Colonic mucosa (tissue), 4 donors: ENCODE results near the gene ZNF264. TPM values are rescaled to one million over a fixed set of nuclear protein-coding genes. Genes with fewer than 3 reads are reported as not detected.
"Not testable (repeated sequence)": the region's sequence is repeated elsewhere in the genome, so short reads cannot be mapped to it uniquely, and the experiment has no call there.

Experiments
- DNase-seq: peaks from one replicate; pipeline ENCODE4 v3.0.0-alpha.2; 2020
- H3K27ac ChIP-seq: fragments of 200-600 bp; one replicate; pipeline ENCODE4 v1.8.0; 2021
- H3K27me3 ChIP-seq: fragments of 200-600 bp; one replicate; pipeline ENCODE4 v1.8.0; 2021
- H3K36me3 ChIP-seq: fragments of 200-600 bp; one replicate; pipeline ENCODE4 v1.8.0; 2021
- H3K4me1 ChIP-seq: fragments of 200-600 bp; one replicate; pipeline ENCODE4 v1.8.0; 2021; ENCODE audit warnings: mild to moderate bottlenecking
- H3K4me3 ChIP-seq: fragments of 200-600 bp; one replicate; pipeline ENCODE4 v1.8.0; 2021
- H3K9ac ChIP-seq, 2 donors: one replicate each; pipeline ENCODE4 v1.7.0; 2013; ENCODE audit warnings: control low read depth in 2 of 2, low read depth in 2 of 2, low read length in 2 of 2
- H3K9me3 ChIP-seq: fragments of 200-600 bp; one replicate; pipeline ENCODE4 v1.8.0; 2021
- intact Hi-C: fragments of 100-400 bp; cut with DNase I; formaldehyde crosslinking; loops from one replicate; pipeline ENCODE4 v1.14.1; 2022
- total RNA-seq, 2 donors: library from RNA; stranded (reverse); fragmentation: NEBNext Ultra II Directional in 1 of 2; extraction: Animal tissue kit (Norgen Biotek cat#: 25700) in 1 of 2; gene quantifications; one replicate each; pipeline ENCODE4 v1.2.1, GENCODE V29; 2021
- TF ChIP-seq, protein P1 (sequence below): fragments of 200-600 bp; IDR thresholded peaks from one replicate; pipeline ENCODE4 v1.8.0; 2022; ENCODE audit warnings: antibody characterized with exemption, mild to moderate bottlenecking
- donor health status: healthy.
- donor health status: DM: no; HTN: no; CAD: no.
- donor health status: DM: no; HTN: no; CAD: no.

The ZNF264 gene
- total RNA-seq, 2 donors from 2014 or later = 23.9 to 26.3 TPM

DNA sequence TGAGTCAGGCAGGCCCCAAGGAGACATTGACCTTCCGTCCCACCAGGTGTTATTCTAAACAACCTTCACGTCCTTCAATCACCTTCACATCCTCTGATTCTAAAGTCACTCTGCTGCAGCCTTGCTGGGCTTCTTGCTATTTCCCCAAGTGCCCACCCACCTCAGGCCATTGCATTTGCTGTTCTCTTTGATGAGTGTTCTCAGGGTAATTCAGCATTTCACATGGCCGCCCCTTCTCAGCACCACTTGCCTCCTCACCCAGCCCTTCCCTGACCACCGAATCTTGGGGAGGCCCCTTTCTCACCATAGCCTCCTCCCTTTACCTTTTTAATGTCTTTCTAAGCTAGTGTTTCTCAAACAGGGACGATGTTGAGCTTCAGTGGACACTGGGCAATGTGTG, 53.8 kb downstream of the ZNF264 start:
- Histone ChIP-seq H3K4me1 (peaks cover 17% of the 10 kb centered on the region), H3K27me3 (no peaks in the 10 kb centered on the region), H3K36me3 (peaks cover 7% of the 10 kb centered on the region), H3K27ac (no peak overlapping the region), H3K9ac (no peak overlapping the region), H3K4me3 (no peak overlapping the region), H3K9me3 (no peaks in the 10 kb centered on the region)
- intact Hi-C loops = no loop called here
- TF ChIP-seq, protein P1, sequence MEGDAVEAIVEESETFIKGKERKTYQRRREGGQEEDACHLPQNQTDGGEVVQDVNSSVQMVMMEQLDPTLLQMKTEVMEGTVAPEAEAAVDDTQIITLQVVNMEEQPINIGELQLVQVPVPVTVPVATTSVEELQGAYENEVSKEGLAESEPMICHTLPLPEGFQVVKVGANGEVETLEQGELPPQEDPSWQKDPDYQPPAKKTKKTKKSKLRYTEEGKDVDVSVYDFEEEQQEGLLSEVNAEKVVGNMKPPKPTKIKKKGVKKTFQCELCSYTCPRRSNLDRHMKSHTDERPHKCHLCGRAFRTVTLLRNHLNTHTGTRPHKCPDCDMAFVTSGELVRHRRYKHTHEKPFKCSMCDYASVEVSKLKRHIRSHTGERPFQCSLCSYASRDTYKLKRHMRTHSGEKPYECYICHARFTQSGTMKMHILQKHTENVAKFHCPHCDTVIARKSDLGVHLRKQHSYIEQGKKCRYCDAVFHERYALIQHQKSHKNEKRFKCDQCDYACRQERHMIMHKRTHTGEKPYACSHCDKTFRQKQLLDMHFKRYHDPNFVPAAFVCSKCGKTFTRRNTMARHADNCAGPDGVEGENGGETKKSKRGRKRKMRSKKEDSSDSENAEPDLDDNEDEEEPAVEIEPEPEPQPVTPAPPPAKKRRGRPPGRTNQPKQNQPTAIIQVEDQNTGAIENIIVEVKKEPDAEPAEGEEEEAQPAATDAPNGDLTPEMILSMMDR = no peak
- no peak for DNase-seq

DNA sequence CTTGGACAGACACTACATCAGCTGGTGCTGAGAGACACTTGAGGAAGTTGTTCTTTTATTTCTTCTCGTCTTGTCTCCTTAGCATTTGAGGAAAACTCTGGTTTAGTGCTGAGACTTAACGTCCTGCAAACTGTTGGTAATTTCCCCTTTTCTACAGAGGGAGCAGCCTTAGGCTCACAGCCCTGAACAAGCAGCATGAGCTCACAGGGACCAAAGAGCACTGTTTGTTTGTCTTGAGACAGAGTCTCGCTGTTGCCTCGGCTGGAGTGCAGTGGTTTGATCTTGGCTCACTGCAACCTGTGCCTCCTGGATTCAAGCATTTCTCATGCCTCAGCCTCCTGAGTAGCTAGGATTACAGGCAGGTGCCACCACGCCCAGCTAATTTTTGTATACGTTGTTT, 54.7 kb downstream of the ZNF264 start:
- TF ChIP-seq, protein P1 = no peak
- no peaks in the 10 kb centered on the region for H3K9me3 ChIP-seq
- no peak overlapping the region for H3K9ac ChIP-seq
- DNase-seq = no peak
- H3K4me3 ChIP-seq = no peak overlapping the region
- peaks cover 7% of the 10 kb centered on the region for H3K36me3 ChIP-seq
- no peaks in the 10 kb centered on the region for H3K27me3 ChIP-seq
- H3K27ac ChIP-seq = no peak overlapping the region
- intact Hi-C loops = no loop called here
- peaks cover 17% of the 10 kb centered on the region for H3K4me1 ChIP-seq

DNA sequence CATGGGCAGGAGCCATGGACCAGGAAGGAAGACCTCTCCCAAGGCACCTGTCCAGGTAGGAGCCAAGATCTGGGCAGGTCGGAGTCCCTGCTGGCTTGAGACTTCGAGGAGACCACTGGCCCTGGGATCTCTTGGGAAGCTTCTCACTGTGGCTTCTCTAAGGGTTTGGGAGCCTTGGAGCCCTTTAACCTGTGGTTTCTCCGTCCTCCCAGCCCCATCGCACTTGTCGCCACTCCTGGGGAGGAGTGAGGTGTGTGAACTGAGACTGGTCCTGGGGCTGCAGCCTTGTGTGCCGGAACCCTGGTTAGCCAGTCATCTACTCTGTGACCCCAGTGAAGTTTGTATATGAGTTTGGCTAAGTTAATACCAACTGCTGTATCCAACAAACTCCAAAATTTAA, 57.3 kb downstream of the ZNF264 start:
- peaks cover 23% of the 10 kb centered on the region for H3K36me3 ChIP-seq

DNA sequence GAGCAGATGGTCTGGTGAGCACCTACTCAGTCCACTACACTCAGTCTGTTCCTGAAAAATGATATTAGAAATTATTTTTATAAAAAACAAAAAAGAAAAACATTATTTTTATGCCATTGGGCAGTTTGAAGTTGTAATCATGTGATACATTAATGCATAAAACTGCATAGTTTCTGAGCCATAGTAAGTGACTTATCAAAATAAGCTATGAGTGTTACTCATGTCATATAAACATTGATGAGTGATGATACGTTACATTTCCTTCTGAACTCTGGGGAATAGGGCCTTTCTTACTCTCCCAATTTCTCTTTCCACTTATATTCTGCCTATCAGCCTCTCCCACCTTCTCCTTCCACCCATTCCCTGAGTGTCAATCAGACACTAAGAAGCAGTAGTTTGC, 58.0 kb downstream of the ZNF264 start:
- Histone ChIP-seq H3K27me3 (no peaks in the 10 kb centered on the region), H3K36me3 (peaks cover 24% of the 10 kb centered on the region), H3K4me3 (no peak overlapping the region), H3K9ac (no peak overlapping the region), H3K9me3 (no peaks in the 10 kb centered on the region), H3K4me1 (no peaks in the 10 kb centered on the region), H3K27ac (no peak overlapping the region)
- TF ChIP-seq, protein P1 = no peak
- intact Hi-C loops = no loop called here
- no peak for DNase-seq

More for the DNA sequence above, 57.3 kb downstream of the ZNF264 start:
- H3K27me3 ChIP-seq = no peaks in the 10 kb centered on the region
- TF ChIP-seq, protein P1 = no peak
- DNase-seq = no peak
- H3K27ac ChIP-seq = no peak overlapping the region
- no peak overlapping the region for H3K4me3 ChIP-seq
- H3K4me1 ChIP-seq = no peaks in the 10 kb centered on the region
- H3K9me3 ChIP-seq = no peaks in the 10 kb centered on the region
- no peak overlapping the region for H3K9ac ChIP-seq
- intact Hi-C loops = no loop called here

DNA sequence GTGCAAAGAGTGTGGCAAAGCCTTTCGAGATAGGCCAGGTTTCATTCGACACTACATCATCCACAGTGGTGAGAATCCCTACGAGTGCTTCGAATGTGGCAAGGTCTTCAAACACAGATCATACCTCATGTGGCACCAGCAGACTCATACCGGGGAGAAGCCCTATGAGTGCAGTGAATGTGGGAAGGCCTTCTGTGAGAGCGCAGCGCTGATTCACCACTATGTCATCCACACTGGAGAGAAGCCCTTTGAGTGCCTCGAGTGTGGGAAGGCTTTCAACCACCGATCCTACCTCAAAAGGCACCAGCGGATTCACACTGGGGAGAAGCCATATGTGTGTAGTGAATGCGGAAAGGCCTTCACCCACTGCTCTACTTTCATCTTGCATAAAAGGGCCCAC, 62.5 kb downstream of the ZNF264 start:
- DNase-seq, intact Hi-C loops, H3K9me3 ChIP-seq, H3K9ac ChIP-seq, H3K27ac ChIP-seq, H3K4me1 ChIP-seq, H3K4me3 ChIP-seq, H3K27me3 ChIP-seq: not testable (repeated sequence)
- H3K36me3 ChIP-seq = peaks cover 22% of the 10 kb centered on the region

DNA sequence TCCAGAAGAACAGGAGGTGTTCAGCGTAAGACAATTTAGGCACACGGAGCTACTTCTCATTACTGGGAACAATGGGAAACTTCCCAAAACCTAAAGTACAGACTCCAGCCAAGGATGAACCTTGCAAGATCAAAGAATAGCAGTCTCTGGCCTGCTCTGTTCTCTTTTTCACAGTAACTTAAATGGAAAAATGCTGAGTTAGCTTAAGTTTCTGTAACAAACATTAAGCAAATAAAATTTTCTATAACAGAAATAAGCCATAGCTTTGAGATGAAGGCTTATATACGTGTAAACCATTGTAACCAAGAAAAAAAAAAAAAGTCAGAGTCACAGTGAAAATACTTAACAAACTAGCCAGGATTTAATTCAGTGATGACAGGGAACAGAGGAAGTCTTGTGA, 70.7 kb downstream of the ZNF264 start:
- no peaks in the 10 kb centered on the region for H3K4me1 ChIP-seq
- TF ChIP-seq, protein P1 = no peak
- no peak for DNase-seq
- H3K9ac ChIP-seq = no peak overlapping the region
- no peaks in the 10 kb centered on the region for H3K9me3 ChIP-seq
- intact Hi-C loops = no loop called here
- no peak overlapping the region for H3K4me3 ChIP-seq
- H3K27me3 ChIP-seq = no peaks in the 10 kb centered on the region
- no peaks in the 10 kb centered on the region for H3K36me3 ChIP-seq
- H3K27ac ChIP-seq = no peak overlapping the region
